GM12892 (cell line): ENCODE results near the gene LRRC2.

ENCODE experiments used
- POLR2A ChIP-seq: IDR thresholded peaks from 2 replicates; pipeline ENCODE4 v1.6.1; 2011; ENCODE audit warnings: low read depth, low read length, control low read depth
- POLR2AphosphoS5 ChIP-seq: IDR thresholded peaks from 2 replicates; pipeline ENCODE4 v1.6.1; 2011; ENCODE audit warnings: low read depth, low read length, control low read depth

DNA sequence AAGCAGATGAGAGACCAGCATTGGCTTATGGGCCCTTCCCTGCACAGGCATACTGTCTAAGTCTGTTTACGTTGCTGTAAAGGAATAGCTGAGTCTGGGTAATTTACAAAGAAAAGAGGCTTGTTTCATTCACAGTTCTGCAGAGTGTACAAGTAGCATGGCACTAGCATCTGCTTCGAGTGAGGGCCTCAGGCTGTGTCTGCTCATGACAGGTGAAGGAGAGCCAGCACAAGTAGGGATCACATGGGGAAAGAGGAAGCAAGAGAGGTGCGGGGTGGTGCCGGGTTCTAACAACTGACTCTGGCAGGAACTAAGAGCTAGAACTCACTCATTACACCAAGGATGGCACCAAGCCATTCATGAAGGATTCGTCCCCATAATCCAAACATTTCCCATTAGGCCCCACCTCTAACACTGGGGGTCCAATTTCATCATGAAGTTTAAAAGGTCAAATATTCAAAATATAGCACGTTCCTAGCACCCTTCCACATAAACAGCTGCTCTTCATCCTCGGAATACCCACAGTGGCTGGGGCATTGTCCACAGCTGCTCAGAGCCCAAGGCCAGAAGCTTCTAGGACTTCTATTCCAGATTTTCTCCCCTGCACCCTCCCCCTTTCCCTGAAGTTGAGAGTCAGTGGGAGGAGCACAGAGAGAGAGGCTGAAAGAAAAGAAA, 62.8 kb downstream of the LRRC2 start:
- no peak for TF ChIP-seq POLR2AphosphoS5
- no peak for TF ChIP-seq POLR2A
